Nephron progenitor cell (in vitro differentiated cells): ENCODE measurements around the gene TXNDC16.

Experiments
- DNase-seq: peaks from one replicate; pipeline ENCODE4 v3.0.0; 2021
- H3K27ac Mint-ChIP-seq: 2 replicates; pipeline ENCODE4 v1.8.0; 2021; ENCODE audit warnings: mild to moderate bottlenecking, moderate library complexity, mixed read lengths
- H3K27me3 Mint-ChIP-seq: 2 replicates; pipeline ENCODE4 v1.8.0; 2021; ENCODE audit warnings: mild to moderate bottlenecking, low read depth, mixed read lengths; ENCODE audit not compliant: poor library complexity
- H3K36me3 Mint-ChIP-seq: 2 replicates; pipeline ENCODE4 v1.8.0; 2021; ENCODE audit warnings: low read depth, mixed read lengths
- H3K4me1 Mint-ChIP-seq: 2 replicates; pipeline ENCODE4 v1.8.0; 2021; ENCODE audit warnings: mixed read lengths
- H3K4me3 Mint-ChIP-seq: 2 replicates; pipeline ENCODE4 v1.8.0; 2021; ENCODE audit warnings: mild to moderate bottlenecking, moderate library complexity, mixed read lengths
- H3K9me3 Mint-ChIP-seq: 2 replicates; pipeline ENCODE4 v1.8.0; 2021; ENCODE audit warnings: mild to moderate bottlenecking, moderate library complexity, mixed read lengths
- TF ChIP-seq, protein P1 (sequence below): fragments of 200-600 bp; sonication (generic); IDR thresholded peaks from 2 replicates; pipeline ENCODE4 v1.5.0; 2021; ENCODE audit warnings: antibody characterized with exemption

Gene TXNDC16

DNA sequence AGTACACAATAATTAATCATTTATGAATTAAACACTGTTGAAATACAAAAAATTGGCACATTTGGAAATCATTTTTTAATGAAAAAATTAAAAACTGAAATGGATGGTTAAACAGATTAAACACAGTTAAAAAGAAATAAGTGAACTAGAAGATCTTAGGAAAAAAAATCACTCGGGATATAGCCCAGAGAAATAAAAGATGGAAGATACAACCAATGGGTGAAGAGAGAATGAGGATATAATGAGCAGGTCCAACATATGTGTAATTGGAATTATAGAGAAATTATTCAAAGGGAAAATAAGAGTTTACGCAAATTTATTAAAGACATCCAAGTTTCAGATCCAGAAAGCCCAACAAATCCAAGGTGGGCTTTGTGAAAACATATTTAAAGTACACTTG lies 6.4 kb upstream of the TXNDC16 start:
- peaks cover 10% of the 10 kb centered on the region for H3K4me1 Mint-ChIP-seq
- H3K36me3 Mint-ChIP-seq: peaks cover 22% of the 10 kb centered on the region
- TF ChIP-seq, protein P1, sequence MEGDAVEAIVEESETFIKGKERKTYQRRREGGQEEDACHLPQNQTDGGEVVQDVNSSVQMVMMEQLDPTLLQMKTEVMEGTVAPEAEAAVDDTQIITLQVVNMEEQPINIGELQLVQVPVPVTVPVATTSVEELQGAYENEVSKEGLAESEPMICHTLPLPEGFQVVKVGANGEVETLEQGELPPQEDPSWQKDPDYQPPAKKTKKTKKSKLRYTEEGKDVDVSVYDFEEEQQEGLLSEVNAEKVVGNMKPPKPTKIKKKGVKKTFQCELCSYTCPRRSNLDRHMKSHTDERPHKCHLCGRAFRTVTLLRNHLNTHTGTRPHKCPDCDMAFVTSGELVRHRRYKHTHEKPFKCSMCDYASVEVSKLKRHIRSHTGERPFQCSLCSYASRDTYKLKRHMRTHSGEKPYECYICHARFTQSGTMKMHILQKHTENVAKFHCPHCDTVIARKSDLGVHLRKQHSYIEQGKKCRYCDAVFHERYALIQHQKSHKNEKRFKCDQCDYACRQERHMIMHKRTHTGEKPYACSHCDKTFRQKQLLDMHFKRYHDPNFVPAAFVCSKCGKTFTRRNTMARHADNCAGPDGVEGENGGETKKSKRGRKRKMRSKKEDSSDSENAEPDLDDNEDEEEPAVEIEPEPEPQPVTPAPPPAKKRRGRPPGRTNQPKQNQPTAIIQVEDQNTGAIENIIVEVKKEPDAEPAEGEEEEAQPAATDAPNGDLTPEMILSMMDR: no peak
- peaks cover 18% of the 10 kb centered on the region for H3K9me3 Mint-ChIP-seq
- H3K4me3 Mint-ChIP-seq: no peak overlapping the region
- DNase-seq: no peak
- peaks cover 5% of the 10 kb centered on the region for H3K27me3 Mint-ChIP-seq
- no peak overlapping the region for H3K27ac Mint-ChIP-seq

DNA sequence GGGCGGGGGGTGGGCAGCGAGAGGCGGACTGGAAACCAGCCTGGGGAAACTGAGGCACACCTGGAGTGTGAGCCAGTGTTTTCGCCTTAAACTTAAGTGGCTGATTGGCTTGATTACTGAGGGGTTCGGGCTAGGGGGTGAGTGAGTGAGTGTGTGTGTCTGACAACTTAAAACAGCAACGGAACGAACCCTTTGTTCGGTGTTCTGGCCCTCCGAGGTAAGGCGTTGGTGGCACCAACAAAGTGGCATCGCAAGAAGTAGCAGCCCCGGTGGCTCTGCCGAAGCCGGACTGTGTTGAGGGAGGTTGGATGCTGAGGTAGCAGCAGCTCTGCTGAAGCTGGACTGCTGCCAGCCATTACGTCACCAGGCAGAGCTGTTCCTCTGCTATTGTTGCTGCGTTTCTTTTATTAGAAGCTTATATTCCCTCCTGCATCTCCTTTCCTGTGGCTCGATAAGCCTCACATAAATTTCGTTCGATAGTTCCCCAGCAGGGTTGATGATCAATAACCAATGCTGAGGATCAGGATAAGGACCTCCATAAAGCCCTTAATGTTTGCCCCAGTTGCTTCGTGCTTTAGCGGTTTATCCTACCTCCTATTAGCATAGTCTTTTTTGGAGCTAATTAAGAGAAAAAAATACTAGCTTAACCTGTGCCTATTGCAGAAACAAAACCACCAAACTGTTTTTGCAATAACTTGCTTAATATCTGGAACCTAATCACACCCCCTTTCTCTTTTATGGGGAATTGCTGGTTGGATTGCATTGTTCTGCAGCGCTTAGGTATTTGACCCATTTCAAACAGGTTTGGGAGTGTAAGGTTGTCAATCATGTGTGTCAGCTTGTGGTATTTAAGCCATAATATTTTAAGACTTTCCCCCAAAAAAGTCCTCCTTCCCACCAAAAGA lies 1.6 kb upstream of the TXNDC16 start:
- no peaks in the 10 kb centered on the region for H3K27me3 Mint-ChIP-seq
- peak overlapping the region; percentile 95 for H3K4me3 Mint-ChIP-seq
- TF ChIP-seq, protein P1: no peak
- H3K9me3 Mint-ChIP-seq: peaks cover 12% of the 10 kb centered on the region
- peaks cover 16% of the 10 kb centered on the region for H3K36me3 Mint-ChIP-seq
- H3K4me1 Mint-ChIP-seq: peaks cover 33% of the 10 kb centered on the region
- peak; percentile 61 for DNase-seq
- peak overlapping the region; percentile 85 for H3K27ac Mint-ChIP-seq

DNA sequence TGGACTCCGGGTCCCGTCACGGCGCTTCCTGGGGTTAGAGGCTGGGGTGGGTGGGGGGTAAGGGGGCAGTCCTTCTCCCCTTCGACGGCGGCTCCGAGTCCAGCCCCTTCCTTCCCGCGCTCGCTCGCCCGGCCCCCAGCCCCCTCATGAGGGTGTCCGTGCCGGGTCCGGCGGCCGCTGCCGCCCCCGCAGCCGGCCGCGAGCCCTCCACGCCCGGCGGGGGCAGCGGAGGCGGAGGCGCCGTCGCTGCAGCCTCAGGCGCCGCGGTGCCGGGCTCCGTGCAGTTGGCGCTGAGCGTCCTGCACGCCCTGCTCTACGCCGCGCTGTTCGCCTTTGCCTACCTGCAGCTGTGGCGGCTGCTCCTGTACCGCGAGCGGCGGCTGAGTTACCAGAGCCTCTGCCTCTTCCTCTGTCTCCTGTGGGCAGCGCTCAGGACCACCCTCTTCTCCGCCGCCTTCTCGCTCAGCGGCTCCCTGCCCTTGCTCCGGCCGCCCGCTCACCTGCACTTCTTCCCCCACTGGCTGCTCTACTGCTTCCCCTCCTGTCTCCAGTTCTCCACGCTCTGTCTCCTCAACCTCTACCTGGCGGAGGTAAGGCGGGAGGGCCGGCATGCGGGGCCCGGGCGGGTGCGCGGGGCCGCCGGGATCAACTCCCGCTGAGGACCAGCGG lies 831 bp upstream of the TXNDC16 start:
- TF ChIP-seq, protein P1: no peak
- peak; percentile 64 for DNase-seq
- Mint-ChIP-seq H3K27me3 (no peaks in the 10 kb centered on the region), H3K4me1 (peaks cover 35% of the 10 kb centered on the region), H3K36me3 (peaks cover 12% of the 10 kb centered on the region), H3K27ac (peak overlapping the region; percentile 71), H3K9me3 (peaks cover 5% of the 10 kb centered on the region), H3K4me3 (peak overlapping the region; percentile 95)

DNA sequence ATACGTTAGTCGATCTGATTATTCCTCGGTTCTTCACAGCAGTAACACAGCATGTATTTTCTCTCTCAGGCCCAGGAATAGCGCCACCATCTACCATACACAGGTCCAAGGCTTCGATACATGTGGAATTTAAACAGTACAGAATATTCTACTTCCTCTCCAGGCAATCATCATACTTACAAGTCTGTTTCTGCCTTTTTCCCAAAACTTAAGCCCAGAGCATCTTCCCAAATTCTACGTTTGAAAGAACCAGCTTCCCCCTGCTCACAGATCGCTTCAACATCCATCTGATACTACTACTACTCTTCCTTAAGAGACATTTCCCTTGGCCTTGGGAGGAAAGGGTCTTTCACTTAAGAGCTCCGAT lies 626 bp downstream of the TXNDC16 start:
- Mint-ChIP-seq H3K4me3 (peak overlapping the region; percentile 88), H3K27ac (peak overlapping the region; percentile 70), H3K9me3 (peaks cover 6% of the 10 kb centered on the region), H3K36me3 (peaks cover 11% of the 10 kb centered on the region), H3K4me1 (peaks cover 49% of the 10 kb centered on the region), H3K27me3 (no peaks in the 10 kb centered on the region)
- TF ChIP-seq, protein P1: no peak
- no peak for DNase-seq

DNA sequence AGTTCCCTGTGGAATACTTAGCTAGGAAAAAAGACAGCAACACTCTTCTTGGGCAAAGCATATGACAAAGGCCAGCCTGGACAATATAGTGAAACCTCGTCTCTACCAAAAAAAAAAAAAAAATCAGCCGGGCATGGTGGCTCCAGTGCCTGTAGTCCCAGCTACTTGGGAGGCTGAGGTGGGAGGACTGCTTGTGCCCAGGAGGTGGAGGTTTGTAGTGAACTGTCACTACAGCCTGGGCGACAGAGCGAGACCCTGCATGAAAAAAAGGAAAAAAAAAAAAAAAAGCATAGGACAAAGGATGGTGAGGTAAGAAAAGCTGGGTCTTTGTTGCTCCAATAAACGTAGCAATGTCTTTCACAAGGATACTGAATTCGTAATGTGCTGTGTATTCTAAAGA lies 1.1 kb downstream of the TXNDC16 start:
- Mint-ChIP-seq H3K4me3 (peak overlapping the region; percentile 88), H3K9me3 (peaks cover 6% of the 10 kb centered on the region), H3K27ac (no peak overlapping the region), H3K27me3 (no peaks in the 10 kb centered on the region), H3K4me1 (peaks cover 54% of the 10 kb centered on the region), H3K36me3 (peaks cover 9% of the 10 kb centered on the region)
- no peak for DNase-seq
- TF ChIP-seq, protein P1: no peak
